Measurements from ENCODE around the gene HEPHL1. TPM values are rescaled to one million over a fixed set of nuclear protein-coding genes. Genes with fewer than 3 reads are reported as not detected.

HEPHL1 gene
- total RNA-seq, 2 donors from 2014 or later: not detected

GRCh38 chr11:94028436-94028835, 7.3 kb downstream of the HEPHL1 start:
- Mint-ChIP-seq H3K27ac (no peak overlapping the region), H3K36me3 (ENCODE audit: low read depth) (no peaks in the 10 kb centered on the region), H3K4me1 (no peaks in the 10 kb centered on the region), H3K4me3 (no peak overlapping the region), H3K27me3 (peaks cover 4% of the 10 kb centered on the region)
- no peaks in the 10 kb centered on the region for H3K9me3 ChIP-seq (ENCODE audit: control insufficient read depth, low read length, poor library complexity, severe bottlenecking)
- DNase-seq (no peak), ATAC-seq (no peak)

GRCh38 chr11:94030059-94030458, 8.9 kb downstream of the HEPHL1 start:
- Mint-ChIP-seq H3K27me3 (peaks cover 4% of the 10 kb centered on the region), H3K4me3 (no peak overlapping the region), H3K36me3 (ENCODE audit: low read depth) (peaks cover 2% of the 10 kb centered on the region), H3K27ac (no peak overlapping the region), H3K4me1 (no peaks in the 10 kb centered on the region)
- no peak for ATAC-seq
- no peaks in the 10 kb centered on the region for H3K9me3 ChIP-seq (ENCODE audit: control insufficient read depth, low read length, poor library complexity, severe bottlenecking)
- no peak for DNase-seq

- no peaks in the 10 kb centered on the region for H3K9me3 ChIP-seq (ENCODE audit: control insufficient read depth, low read length, poor library complexity, severe bottlenecking)
- ATAC-seq (no peak), DNase-seq (no peak)
- Mint-ChIP-seq H3K27me3 (peaks cover 4% of the 10 kb centered on the region), H3K4me3 (no peak overlapping the region), H3K4me1 (no peaks in the 10 kb centered on the region), H3K27ac (no peak overlapping the region), H3K36me3 (ENCODE audit: low read depth) (peaks cover 3% of the 10 kb centered on the region)
Measured at GRCh38 chr11:94031625-94032024, 10.5 kb downstream of the HEPHL1 start.

GRCh38 chr11:94032066-94032465, 10.9 kb downstream of the HEPHL1 start:
- H3K9me3 ChIP-seq (ENCODE audit: control insufficient read depth, low read length, poor library complexity, severe bottlenecking): no peaks in the 10 kb centered on the region
- Mint-ChIP-seq H3K4me1 (no peaks in the 10 kb centered on the region), H3K36me3 (ENCODE audit: low read depth) (peaks cover 3% of the 10 kb centered on the region), H3K4me3 (no peak overlapping the region), H3K27ac (no peak overlapping the region), H3K27me3 (peaks cover 4% of the 10 kb centered on the region)
- ATAC-seq (no peak), DNase-seq (no peak)

GRCh38 chr11:94032725-94033124, 11.6 kb downstream of the HEPHL1 start:
- H3K9me3 ChIP-seq (ENCODE audit: control insufficient read depth, low read length, poor library complexity, severe bottlenecking): no peaks in the 10 kb centered on the region
- no peaks in the 10 kb centered on the region for H3K4me1 Mint-ChIP-seq
- ATAC-seq (no peak), DNase-seq (no peak)
- H3K4me3 Mint-ChIP-seq: no peak overlapping the region
- H3K27me3 Mint-ChIP-seq: peaks cover 4% of the 10 kb centered on the region
- peaks cover 3% of the 10 kb centered on the region for H3K36me3 Mint-ChIP-seq (ENCODE audit: low read depth)
- no peak overlapping the region for H3K27ac Mint-ChIP-seq

GRCh38 chr11:94034207-94034606, 13.1 kb downstream of the HEPHL1 start:
- H3K36me3 Mint-ChIP-seq (ENCODE audit: low read depth): peaks cover 3% of the 10 kb centered on the region
- no peak overlapping the region for H3K27ac Mint-ChIP-seq
- no peak for ATAC-seq
- peaks cover 4% of the 10 kb centered on the region for H3K27me3 Mint-ChIP-seq
- H3K4me1 Mint-ChIP-seq: no peaks in the 10 kb centered on the region
- no peaks in the 10 kb centered on the region for H3K9me3 ChIP-seq (ENCODE audit: control insufficient read depth, low read length, poor library complexity, severe bottlenecking)
- H3K4me3 Mint-ChIP-seq: no peak overlapping the region
- DNase-seq: no peak

GRCh38 chr11:94036096-94036495, 14.9 kb downstream of the HEPHL1 start:
- H3K4me3 Mint-ChIP-seq: no peak overlapping the region
- ATAC-seq (no peak), DNase-seq (no peak)
- H3K36me3 Mint-ChIP-seq (ENCODE audit: low read depth): peaks cover 3% of the 10 kb centered on the region
- no peaks in the 10 kb centered on the region for H3K4me1 Mint-ChIP-seq
- H3K9me3 ChIP-seq (ENCODE audit: control insufficient read depth, low read length, poor library complexity, severe bottlenecking): no peaks in the 10 kb centered on the region
- H3K27ac Mint-ChIP-seq: no peak overlapping the region
- no peaks in the 10 kb centered on the region for H3K27me3 Mint-ChIP-seq

GRCh38 chr11:94043241-94043640, 22.1 kb downstream of the HEPHL1 start:
- H3K9me3 ChIP-seq (ENCODE audit: control insufficient read depth, low read length, poor library complexity, severe bottlenecking): no peaks in the 10 kb centered on the region
- ATAC-seq: no peak
- DNase-seq: no peak
- H3K4me3 Mint-ChIP-seq: no peak overlapping the region
- H3K27ac Mint-ChIP-seq: no peak overlapping the region
- H3K36me3 Mint-ChIP-seq (ENCODE audit: low read depth): no peaks in the 10 kb centered on the region
- H3K27me3 Mint-ChIP-seq: peaks cover 5% of the 10 kb centered on the region
- H3K4me1 Mint-ChIP-seq: no peaks in the 10 kb centered on the region

GRCh38 chr11:94046796-94047195, 25.6 kb downstream of the HEPHL1 start:
- no peak overlapping the region for H3K4me3 Mint-ChIP-seq
- no peaks in the 10 kb centered on the region for H3K9me3 ChIP-seq (ENCODE audit: control insufficient read depth, low read length, poor library complexity, severe bottlenecking)
- H3K27ac Mint-ChIP-seq: no peak overlapping the region
- DNase-seq (no peak), ATAC-seq (no peak)
- peaks cover 10% of the 10 kb centered on the region for H3K27me3 Mint-ChIP-seq
- no peaks in the 10 kb centered on the region for H3K4me1 Mint-ChIP-seq
- no peaks in the 10 kb centered on the region for H3K36me3 Mint-ChIP-seq (ENCODE audit: low read depth)

- Mint-ChIP-seq H3K27ac (no peak overlapping the region), H3K4me3 (no peak overlapping the region), H3K27me3 (peaks cover 10% of the 10 kb centered on the region), H3K4me1 (no peaks in the 10 kb centered on the region), H3K36me3 (ENCODE audit: low read depth) (no peaks in the 10 kb centered on the region)
- no peaks in the 10 kb centered on the region for H3K9me3 ChIP-seq (ENCODE audit: control insufficient read depth, low read length, poor library complexity, severe bottlenecking)
- no peak for DNase-seq
- no peak for ATAC-seq
Measured at GRCh38 chr11:94048032-94048709, 27.0 kb downstream of the HEPHL1 start.

- DNase-seq: no peak
- no peak for ATAC-seq
- Mint-ChIP-seq H3K27ac (no peak overlapping the region), H3K4me1 (no peaks in the 10 kb centered on the region), H3K4me3 (no peak overlapping the region), H3K36me3 (ENCODE audit: low read depth) (no peaks in the 10 kb centered on the region), H3K27me3 (peaks cover 10% of the 10 kb centered on the region)
- no peaks in the 10 kb centered on the region for H3K9me3 ChIP-seq (ENCODE audit: control insufficient read depth, low read length, poor library complexity, severe bottlenecking)
Measured at GRCh38 chr11:94049351-94049750, 28.2 kb downstream of the HEPHL1 start.

GRCh38 chr11:94058630-94059029, 37.5 kb downstream of the HEPHL1 start:
- ATAC-seq (no peak), DNase-seq (no peak)
- H3K27me3 Mint-ChIP-seq: peaks cover 7% of the 10 kb centered on the region
- H3K4me3 Mint-ChIP-seq: no peak overlapping the region
- no peak overlapping the region for H3K27ac Mint-ChIP-seq
- peaks cover 2% of the 10 kb centered on the region for H3K36me3 Mint-ChIP-seq (ENCODE audit: low read depth)
- no peaks in the 10 kb centered on the region for H3K4me1 Mint-ChIP-seq
- no peaks in the 10 kb centered on the region for H3K9me3 ChIP-seq (ENCODE audit: control insufficient read depth, low read length, poor library complexity, severe bottlenecking)

- ATAC-seq (no peak), DNase-seq (no peak)
- Mint-ChIP-seq H3K4me1 (no peaks in the 10 kb centered on the region), H3K27ac (no peak overlapping the region), H3K27me3 (peaks cover 9% of the 10 kb centered on the region), H3K36me3 (ENCODE audit: low read depth) (peaks cover 2% of the 10 kb centered on the region), H3K4me3 (no peak overlapping the region)
- H3K9me3 ChIP-seq (ENCODE audit: control insufficient read depth, low read length, poor library complexity, severe bottlenecking): no peaks in the 10 kb centered on the region
Measured at GRCh38 chr11:94059065-94059464, 37.9 kb downstream of the HEPHL1 start.

- ATAC-seq (no peak), DNase-seq (no peak)
- H3K4me3 Mint-ChIP-seq: no peak overlapping the region
- peaks cover 2% of the 10 kb centered on the region for H3K36me3 Mint-ChIP-seq (ENCODE audit: low read depth)
- no peak overlapping the region for H3K27ac Mint-ChIP-seq
- no peaks in the 10 kb centered on the region for H3K9me3 ChIP-seq (ENCODE audit: control insufficient read depth, low read length, poor library complexity, severe bottlenecking)
- peaks cover 12% of the 10 kb centered on the region for H3K27me3 Mint-ChIP-seq
- no peaks in the 10 kb centered on the region for H3K4me1 Mint-ChIP-seq
Measured at GRCh38 chr11:94060401-94060800, 39.2 kb downstream of the HEPHL1 start.
